HepG2 (cell line): ENCODE results near the gene SGPP2. TPM values are rescaled to one million over a fixed set of nuclear protein-coding genes. Genes with fewer than 3 reads are reported as not detected.

Experiments
- ATAC-seq: fragments of 200-7000 bp; cut with Tn5 transposase; 3 replicates; pipeline ENCODE4 v1.9.1; 2020; ENCODE audit warnings: mild to moderate bottlenecking, moderate library complexity
- BruUV-seq: library from RNA; stranded (reverse); fragments of 400-500 nt; replicated peaks from 2 replicates; lab custom pipeline; 2021; lab: Mats Ljungman, UMichigan
- CTCF ChIA-PET: fragments of 300-600 bp; formaldehyde crosslinking; extraction: SDS; loops from one replicate; lab custom pipeline; 2021; ENCODE audit warnings: low total read pairs, inconsistent platforms, low intra/inter-chr PET ratio; lab: Yijun Ruan, JAX
- POLR2A ChIA-PET: fragments of 350-600 bp; sonication (Branson Sonifier 250); formaldehyde crosslinking; loops from one replicate; lab custom pipeline; 2020; ENCODE audit warnings: antibody characterized with exemption, inconsistent platforms; lab: Yijun Ruan, JAX
- DNase-seq: peaks from one replicate; pipeline ENCODE4 v3.0.0-alpha.2; 2015; ENCODE audit warnings: low spot score
- FAIRE-seq: peaks from 3 replicates; lab custom pipeline; 2011; peaks lifted over from hg19 to GRCh38; lab: Jason Lieb, UNC
- H2AFZ ChIP-seq: one replicate; pipeline ENCODE4 v1.6.1; 2011; ENCODE audit warnings: low read length, inconsistent platforms
- H3K27ac ChIP-seq: fragments of 300-600 bp; 3 replicates; pipeline ENCODE4 v1.8.0; 2011; ENCODE audit warnings: mixed run types, mild to moderate bottlenecking, mixed read lengths, low read length, inconsistent platforms; ENCODE audit not compliant: insufficient read depth; ENCODE audit errors: extremely low read length
- H3K27me3 ChIP-seq, 2 experiments: fragments of 200-600 bp in 1 of 2; 2 replicates in 1 of 2; 3 replicates in 1 of 2; pipeline versions ENCODE4 v1.6.0 to v1.8.0; 2011; ENCODE audit warnings: low read length in 2 of 2, mild to moderate bottlenecking in 2 of 2, moderate library complexity in 2 of 2, inconsistent platforms in 1 of 2; ENCODE audit not compliant: insufficient read depth in 2 of 2, control insufficient read depth in 1 of 2
- H3K36me3 ChIP-seq, 2 experiments: fragments of 200-600 bp in 1 of 2; replicated peaks in 1 of 2; 2 replicates in 1 of 2; 3 replicates in 1 of 2; pipeline versions ENCODE4 v1.5.1 to v1.8.0; 2011; ENCODE audit warnings: low read length in 2 of 2, inconsistent platforms in 1 of 2; ENCODE audit not compliant: insufficient read depth in 2 of 2, control insufficient read depth in 1 of 2
- H3K4me1 ChIP-seq: 2 replicates; pipeline ENCODE4 v1.5.1; 2012; ENCODE audit warnings: low read length, inconsistent platforms; ENCODE audit not compliant: insufficient read depth
- H3K4me2 ChIP-seq: 2 replicates; pipeline ENCODE4 v1.6.0; 2011; ENCODE audit warnings: low read depth, low read length, inconsistent platforms
- H3K4me3 ChIP-seq, 3 experiments: fragments of 200-600 bp in 1 of 3; sonication (generic), shearing (Covaris generic) in 1 of 3; replicated peaks in 1 of 3; 2 replicates each; pipeline ENCODE4 v1.5.1; 2011 to 2016; ENCODE audit warnings: low read length in 3 of 3, inconsistent platforms in 2 of 3, low read depth in 2 of 3, mild to moderate bottlenecking in 2 of 3, control low read depth in 1 of 3, mixed read lengths in 1 of 3; ENCODE audit not compliant: insufficient read depth in 1 of 3
- H3K79me2 ChIP-seq: one replicate; pipeline ENCODE4 v1.6.1; 2011; ENCODE audit warnings: low read length, inconsistent platforms; ENCODE audit not compliant: insufficient read depth
- H3K9ac ChIP-seq: 2 replicates; pipeline ENCODE4 v1.6.0; 2011; ENCODE audit warnings: mild to moderate bottlenecking, low read depth, low read length, inconsistent platforms; ENCODE audit not compliant: insufficient read depth
- H3K9me3 ChIP-seq: 2 replicates; pipeline ENCODE4 v1.5.1; 2012; ENCODE audit warnings: mild to moderate bottlenecking, low read length
- H4K20me1 ChIP-seq: 2 replicates; pipeline ENCODE4 v1.6.0; 2011; ENCODE audit warnings: inconsistent platforms, mild to moderate bottlenecking, low read length, moderate library complexity; ENCODE audit not compliant: insufficient read depth
- HOXD1 ChIP-seq: sonication (generic); formaldehyde crosslinking; IDR thresholded peaks from 2 replicates; pipeline ENCODE4 v1.5.0; 2020; ENCODE audit warnings: missing genetic modification reagents
- IRX3 ChIP-seq: sonication (generic); formaldehyde crosslinking; IDR thresholded peaks from 2 replicates; pipeline ENCODE4 v1.8.1; 2023; ENCODE audit warnings: mild to moderate bottlenecking, low read depth, missing genetic modification reagents, borderline replicate concordance
- MEIS1 ChIP-seq: sonication (generic); formaldehyde crosslinking; IDR thresholded peaks from 2 replicates; pipeline ENCODE4 v1.9.0; 2021; ENCODE audit warnings: mild to moderate bottlenecking, missing genetic modification reagents, moderate library complexity, borderline replicate concordance
- RXRA ChIP-seq: sonication (generic); formaldehyde crosslinking; IDR thresholded peaks from 2 replicates; pipeline ENCODE4 v1.5.1; 2020; ENCODE audit warnings: missing genetic modification reagents
- XBP1 ChIP-seq: sonication (generic); formaldehyde crosslinking; IDR thresholded peaks from 2 replicates; pipeline ENCODE4 v1.5.0; 2020; ENCODE audit warnings: missing genetic modification reagents
- ZNF333 ChIP-seq: sonication (generic); formaldehyde crosslinking; IDR thresholded peaks from 2 replicates; pipeline ENCODE4 v1.4.0; 2020; ENCODE audit warnings: mild to moderate bottlenecking, missing genetic modification reagents, borderline replicate concordance
- ZNF615 ChIP-seq: sonication (generic); formaldehyde crosslinking; IDR thresholded peaks from 2 replicates; pipeline ENCODE4 v1.5.0; 2020; ENCODE audit warnings: mild to moderate bottlenecking, missing genetic modification reagents, borderline replicate concordance
- WGBS: methylation state at CpG from one replicate; pipeline ENCODE4 v1.1.6; 2017; ENCODE audit warnings: low lambda C conversion rate; 5-methylcytosine and 5-hydroxymethylcytosine counted together
- in situ Hi-C: cut with HindIII; loops from 2 replicates; pipeline ENCODE4 v1.10.0; 2017; ENCODE audit warnings: low pct_unique_long_range_greater_than_20kb; ENCODE audit not compliant: extremely low pct_ligation_motif_present
- intact Hi-C: fragments of 100-400 bp; cut with micrococcal nuclease; formaldehyde crosslinking; loops from one replicate; pipeline ENCODE4 v1.10.0; 2022; ENCODE audit not compliant: unreplicated experiment
- polyA plus RNA-seq, 8 experiments: library from polyadenylated mRNA; depleted of rRNA in 3 of 8; stranded (reverse) in 7 of 8; unstranded in 1 of 8; fragments of >200 nt; fragmentation: Illumina TruSeq in 4 of 8; extraction: Trizol in 4 of 8; gene quantifications; 2 replicates each; pipeline versions ENCODE4 v1.2.1 to v1.2.3, GENCODE V29; 2011 to 2016; ENCODE audit warnings: low read depth in 4 of 8, missing spikeins in 1 of 8, mixed read lengths in 1 of 8; ENCODE audit not compliant: insufficient read depth in 1 of 8
- total RNA-seq, 5 experiments: library from RNA; depleted of rRNA; stranded (reverse); fragments of >200 nt; fragmentation: Illumina TruSeq; extraction: Trizol; gene quantifications; 2 replicates each; pipeline ENCODE4 v1.2.3, GENCODE V29; 2016; ENCODE audit warnings: low read depth in 1 of 5

SGPP2 gene
- total and polyA plus RNA-seq, 2 of the 13 experiments (the other 11 are each of a cell fraction or from before 2014, with no cell fraction given), result not detected

DNA sequence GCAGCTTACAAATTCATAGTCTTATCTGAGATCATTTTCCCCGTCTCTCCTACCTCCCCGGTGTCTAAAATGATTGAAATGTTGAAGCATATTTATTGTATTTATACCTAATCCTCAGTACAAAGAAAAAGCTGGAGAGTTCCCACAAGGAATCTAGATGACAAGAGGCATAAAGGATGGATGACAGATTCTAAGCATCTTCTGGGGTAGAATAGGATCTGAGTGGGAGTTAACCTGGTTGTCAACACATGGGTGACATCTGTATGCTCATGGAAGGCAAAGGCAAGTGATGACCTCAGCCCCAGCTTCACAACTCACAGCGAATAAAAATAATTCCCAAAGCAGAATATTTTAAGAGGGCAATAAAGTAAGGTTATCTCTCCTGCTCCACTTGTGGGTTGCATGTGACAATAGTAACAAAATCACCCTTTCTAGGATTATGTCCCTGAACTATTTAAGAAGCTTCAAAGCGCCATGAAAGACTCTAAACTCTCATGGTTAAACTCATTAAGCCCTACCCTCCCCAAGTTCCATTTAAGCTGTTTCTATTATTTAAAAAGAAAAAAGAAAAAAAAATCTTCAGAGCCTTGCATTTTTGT lies 32.2 kb downstream of the SGPP2 start:
- no peaks in the 10 kb centered on the region for H4K20me1 ChIP-seq
- no peak overlapping the region for H3K4me3 ChIP-seq
- ATAC-seq (no peak), DNase-seq (no peak), FAIRE-seq (no peak)
- ChIA-PET POLR2A (no interaction called here), CTCF (no interaction called here)
- peaks cover 0 to 4% of the 10 kb centered on the region in 2 experiments; a peak in 2 of 5 replicates for H3K27me3 ChIP-seq
- no peaks in the 10 kb centered on the region for H3K9me3 ChIP-seq
- in situ Hi-C loops, result no loop called here
- no peak overlapping the region for H2AFZ ChIP-seq
- 6% methylated on average over 4 of the region's 4 CpGs for WGBS
- no peaks in the 10 kb centered on the region for H3K79me2 ChIP-seq
- no peaks in the 10 kb centered on the region for H3K36me3 ChIP-seq
- H3K4me1 ChIP-seq, result no peaks in the 10 kb centered on the region
- BruUV-seq, result no TSS peak
- intact Hi-C loops, result no loop called here
- no peak for TF ChIP-seq RXRA (CRISPR knock-in tag)
- TF ChIP-seq MEIS1 (CRISPR knock-in tag), result no peak
- TF ChIP-seq ZNF615 (CRISPR knock-in tag), result no peak
- TF ChIP-seq IRX3 (CRISPR knock-in tag), result no peak
- no peak for TF ChIP-seq HOXD1 (CRISPR knock-in tag)
- H3K4me2 ChIP-seq, result no peak overlapping the region
- no peak overlapping the region for H3K9ac ChIP-seq
- H3K27ac ChIP-seq, result no peak overlapping the region

GRCh38 chr2:222459983-222460382 lies 35.6 kb downstream of the SGPP2 start:
- Histone ChIP-seq H3K36me3 (no peaks in the 10 kb centered on the region), H3K9ac (no peak overlapping the region), H2AFZ (no peak overlapping the region), H3K9me3 (no peaks in the 10 kb centered on the region), H3K4me2 (no peak overlapping the region), H3K27me3 (peaks cover 0 to 6% of the 10 kb centered on the region in 2 experiments; a peak in 2 of 5 replicates), H3K79me2 (no peaks in the 10 kb centered on the region), H3K27ac (no peak overlapping the region), H4K20me1 (no peaks in the 10 kb centered on the region), H3K4me3 (no peak overlapping the region), H3K4me1 (no peaks in the 10 kb centered on the region)
- ATAC-seq, result no peak
- no peak for DNase-seq
- WGBS, result 44% methylated on average over 10 of the region's 10 CpGs
- no TSS peak for BruUV-seq
- TF ChIP-seq XBP1 (CRISPR knock-in tag) (no peak), ZNF333 (no peak)
- intact Hi-C loops (no loop called here), in situ Hi-C loops (no loop called here)
- ChIA-PET CTCF (no interaction called here), POLR2A (no interaction called here)
- FAIRE-seq, result no peak
